Gastroesophageal sphincter (tissue), 4 donors: ENCODE results near the gene CACNB4. TPM values are rescaled to one million over a fixed set of nuclear protein-coding genes. Genes with fewer than 3 reads are reported as not detected.
"Not testable (repeated sequence)": the region's sequence is repeated elsewhere in the genome, so short reads cannot be mapped to it uniquely, and the experiment has no call there.

Experiments used
- ATAC-seq: fragments of 150-250 bp; one replicate; pipeline ENCODE4 v1.9.1; 2016; ENCODE audit warnings: mild to moderate bottlenecking, moderate library complexity
- H3K27ac ChIP-seq, 4 donors: fragments of 200-600 bp; sonication (generic) in 3 of 4; 1 replicate in 3 of 4; 2 replicates in 1 of 4; pipeline ENCODE4 v1.5.1; 2016 to 2019
- H3K27me3 ChIP-seq: fragments of 200-600 bp; sonication (generic); one replicate; pipeline ENCODE4 v1.5.1; 2019
- H3K36me3 ChIP-seq, 2 donors: fragments of 200-600 bp; sonication (generic); one replicate each; pipeline ENCODE4 v1.5.1; 2019; ENCODE audit warnings: control low read depth in 1 of 2
- H3K4me1 ChIP-seq, 3 donors: fragments of 200-600 bp; sonication (generic); 1 replicate in 2 of 3; 2 replicates in 1 of 3; pipeline ENCODE4 v1.5.1; 2016 to 2019; ENCODE audit warnings: control low read depth in 2 of 3
- H3K4me3 ChIP-seq, 2 donors: fragments of 200-600 bp; sonication (generic); one replicate each; pipeline ENCODE4 v1.5.1; 2019; ENCODE audit warnings: mild to moderate bottlenecking in 1 of 2, moderate library complexity in 1 of 2
- H3K9me3 ChIP-seq, 3 donors: fragments of 200-600 bp; sonication (generic); one replicate each; pipeline ENCODE4 v1.5.1; 2017 to 2019; ENCODE audit warnings: control low read depth in 2 of 3
- EP300 ChIP-seq: sonication (generic); formaldehyde crosslinking; IDR thresholded peaks from one replicate; pipeline ENCODE4 v1.6.1; 2017; ENCODE audit warnings: antibody characterized with exemption, mild to moderate bottlenecking
- POLR2A ChIP-seq, 2 donors: fragments of 450-650 bp; IDR thresholded peaks; one replicate each; pipeline ENCODE4 v1.6.1; 2017; ENCODE audit warnings: antibody characterized with exemption in 2 of 2, mild to moderate bottlenecking in 2 of 2, moderate library complexity in 1 of 2
- POLR2AphosphoS5 ChIP-seq: sonication (generic); formaldehyde crosslinking; IDR thresholded peaks from one replicate; pipeline ENCODE4 v1.6.1; 2017; ENCODE audit warnings: antibody characterized with exemption
- WGBS, 2 donors: methylation state at CpG; one replicate each; pipeline ENCODE4 v1.1.5; 2018; ENCODE audit warnings: low coverage in 1 of 2; 5-methylcytosine and 5-hydroxymethylcytosine counted together
- total RNA-seq, 4 donors: library from RNA; depleted of rRNA; stranded (reverse); fragments of >200 nt; gene quantifications; one replicate each; pipeline ENCODE4 v1.1.0, GENCODE V29; 2016
- TF ChIP-seq, protein P1 (sequence below), 4 experiments: fragments of 200-600 bp in 2 of 4; fragments of 450-650 bp in 2 of 4; sonication (generic) in 1 of 4; IDR thresholded peaks; one replicate each; pipeline ENCODE4 v1.5.1; 2017 to 2019; ENCODE audit warnings: antibody characterized with exemption in 4 of 4, mild to moderate bottlenecking in 2 of 4, moderate library complexity in 2 of 4

The CACNB4 gene
- total RNA-seq, 4 donors from 2014 or later: 1.4 to 5.4 (median 1.9) TPM

DNA sequence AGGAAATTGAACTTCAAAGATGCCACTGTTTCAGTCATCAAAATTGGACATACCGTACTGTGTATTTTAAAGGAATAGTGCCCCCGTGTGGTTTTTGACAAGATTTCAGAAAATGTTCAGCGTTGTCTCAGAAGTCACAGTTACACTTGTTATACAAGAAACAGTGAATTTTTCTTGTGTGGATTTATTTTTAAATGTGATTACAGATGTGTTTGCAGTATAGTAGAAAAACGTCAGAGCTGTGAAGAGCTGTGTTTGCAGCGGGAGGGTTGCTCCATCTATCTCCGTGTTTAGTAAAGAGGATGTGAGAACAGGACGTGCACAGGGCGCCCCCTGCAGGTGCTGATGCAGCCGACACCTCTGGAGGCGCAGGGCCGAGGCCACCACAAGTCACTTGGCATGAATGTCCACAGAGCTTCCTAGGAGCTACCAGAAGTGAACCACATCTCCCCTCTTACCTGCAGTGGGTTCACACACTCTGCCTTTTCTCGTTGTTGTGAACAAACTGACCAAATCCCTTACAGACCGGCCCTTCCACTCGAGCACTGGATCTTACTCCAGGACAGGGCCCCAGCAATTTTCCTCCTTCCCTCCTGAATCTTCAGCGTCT is 73.1 kb downstream of the CACNB4 start:
- peak overlapping the region in 1 of 2 donors; percentile 37 for H3K4me3 ChIP-seq
- no peaks in the 10 kb centered on the region for H3K4me1 ChIP-seq
- 9 to 29% methylated on average over 8 to 13 of the region's 15 CpGs for WGBS, 2 donors
- TF ChIP-seq POLR2AphosphoS5 (no peak), EP300 (no peak), POLR2A (IDR thresholded peaks at IDR 0.05) (no peak)
- TF ChIP-seq, protein P1, sequence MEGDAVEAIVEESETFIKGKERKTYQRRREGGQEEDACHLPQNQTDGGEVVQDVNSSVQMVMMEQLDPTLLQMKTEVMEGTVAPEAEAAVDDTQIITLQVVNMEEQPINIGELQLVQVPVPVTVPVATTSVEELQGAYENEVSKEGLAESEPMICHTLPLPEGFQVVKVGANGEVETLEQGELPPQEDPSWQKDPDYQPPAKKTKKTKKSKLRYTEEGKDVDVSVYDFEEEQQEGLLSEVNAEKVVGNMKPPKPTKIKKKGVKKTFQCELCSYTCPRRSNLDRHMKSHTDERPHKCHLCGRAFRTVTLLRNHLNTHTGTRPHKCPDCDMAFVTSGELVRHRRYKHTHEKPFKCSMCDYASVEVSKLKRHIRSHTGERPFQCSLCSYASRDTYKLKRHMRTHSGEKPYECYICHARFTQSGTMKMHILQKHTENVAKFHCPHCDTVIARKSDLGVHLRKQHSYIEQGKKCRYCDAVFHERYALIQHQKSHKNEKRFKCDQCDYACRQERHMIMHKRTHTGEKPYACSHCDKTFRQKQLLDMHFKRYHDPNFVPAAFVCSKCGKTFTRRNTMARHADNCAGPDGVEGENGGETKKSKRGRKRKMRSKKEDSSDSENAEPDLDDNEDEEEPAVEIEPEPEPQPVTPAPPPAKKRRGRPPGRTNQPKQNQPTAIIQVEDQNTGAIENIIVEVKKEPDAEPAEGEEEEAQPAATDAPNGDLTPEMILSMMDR (IDR thresholded peaks at IDR 0.05): peak; percentile 80 to 94 (median 86)
- H3K36me3 ChIP-seq: no peaks in the 10 kb centered on the region
- peak overlapping the region in 1 of 4 donors; percentile 19 for H3K27ac ChIP-seq
- ATAC-seq: peak; percentile 90
- H3K27me3 ChIP-seq: no peaks in the 10 kb centered on the region
- no peaks in the 10 kb centered on the region for H3K9me3 ChIP-seq

DNA sequence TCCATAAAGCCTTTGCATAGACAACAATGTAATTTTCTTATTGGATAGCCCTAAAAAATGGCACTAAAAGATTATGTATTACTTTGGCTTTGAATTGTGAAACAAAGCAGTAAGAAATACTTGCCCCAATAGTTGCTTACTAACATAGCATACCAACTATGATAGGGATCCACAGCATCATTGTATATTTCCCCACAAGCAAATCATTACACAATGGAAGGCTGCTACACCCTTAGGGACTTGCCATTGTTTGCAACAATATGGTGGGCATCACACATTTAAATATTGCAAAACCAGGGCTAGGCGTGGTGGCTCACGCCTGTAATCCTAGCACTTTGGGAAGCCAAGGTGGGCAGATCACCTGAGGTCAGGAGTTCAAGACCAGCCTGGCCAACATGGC is 74.4 kb downstream of the CACNB4 start:
- ATAC-seq: no peak
- TF ChIP-seq EP300: no peak
- no peak for TF ChIP-seq POLR2AphosphoS5
- H3K4me1 ChIP-seq: no peaks in the 10 kb centered on the region
- H3K27me3 ChIP-seq: no peaks in the 10 kb centered on the region
- H3K36me3 ChIP-seq: no peaks in the 10 kb centered on the region
- WGBS, 2 donors: no CpG with 5 or more reads among the region's 2 CpGs
- H3K4me3 ChIP-seq: no peak overlapping the region
- H3K27ac ChIP-seq: no peak overlapping the region
- H3K9me3 ChIP-seq: no peaks in the 10 kb centered on the region

DNA sequence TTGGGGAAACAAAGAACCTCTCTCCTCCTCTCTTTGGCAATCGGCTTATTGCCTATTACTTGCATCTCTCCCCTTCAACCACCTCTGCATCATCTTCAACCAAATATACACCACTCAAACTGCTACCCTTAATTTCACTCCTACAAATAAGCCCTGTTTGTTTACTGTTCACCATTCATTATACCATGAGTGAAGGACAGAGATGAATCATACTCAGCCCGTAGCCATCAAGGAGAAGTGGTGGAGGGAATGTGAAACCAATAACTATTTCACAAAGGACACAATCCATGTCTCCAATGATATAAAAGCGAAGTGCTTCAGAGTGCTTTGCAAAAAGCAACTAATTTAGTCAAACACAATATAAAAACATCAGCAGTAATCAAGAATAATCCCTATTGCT is 76.8 kb downstream of the CACNB4 start:
- Histone ChIP-seq H3K9me3 (no peaks in the 10 kb centered on the region), H3K4me1 (no peaks in the 10 kb centered on the region), H3K27ac (no peak overlapping the region), H3K36me3 (no peaks in the 10 kb centered on the region), H3K27me3 (no peaks in the 10 kb centered on the region), H3K4me3 (no peak overlapping the region)
- WGBS, 2 donors: 65 to 76% methylated on average over 3 of the region's 3 CpGs
- no peak for ATAC-seq
- no peak for TF ChIP-seq POLR2A (IDR thresholded peaks at IDR 0.05)
- TF ChIP-seq EP300: no peak
- TF ChIP-seq, protein P1 (IDR thresholded peaks at IDR 0.05): no peak
- no peak for TF ChIP-seq POLR2AphosphoS5

DNA sequence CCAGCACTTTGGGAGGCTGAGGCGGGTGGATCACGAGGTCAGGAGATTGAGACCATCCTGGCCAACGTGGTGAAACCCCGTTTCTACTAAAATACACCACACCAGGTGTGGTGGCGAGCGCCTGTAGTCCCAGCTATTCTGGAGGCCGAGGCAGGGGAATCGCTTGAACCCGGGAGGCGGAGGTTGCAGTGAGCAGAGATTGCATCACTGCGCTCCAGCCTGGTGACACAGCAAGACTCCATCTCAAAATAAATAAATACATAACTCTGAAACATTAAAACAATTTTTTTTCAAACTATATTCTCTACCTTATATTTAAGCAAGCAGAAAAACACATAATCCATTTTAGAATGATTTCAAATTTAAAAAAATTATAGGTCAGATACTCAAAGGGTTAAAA is 77.8 kb downstream of the CACNB4 start:
- not testable (repeated sequence) for ATAC-seq, H3K27ac ChIP-seq, H3K27me3 ChIP-seq, H3K9me3 ChIP-seq, H3K4me1 ChIP-seq, H3K36me3 ChIP-seq, H3K4me3 ChIP-seq
- whole genome bisulfite sequencing, 2 donors: 95 to 100% methylated on average over 1 to 7 of the region's 11 CpGs

DNA sequence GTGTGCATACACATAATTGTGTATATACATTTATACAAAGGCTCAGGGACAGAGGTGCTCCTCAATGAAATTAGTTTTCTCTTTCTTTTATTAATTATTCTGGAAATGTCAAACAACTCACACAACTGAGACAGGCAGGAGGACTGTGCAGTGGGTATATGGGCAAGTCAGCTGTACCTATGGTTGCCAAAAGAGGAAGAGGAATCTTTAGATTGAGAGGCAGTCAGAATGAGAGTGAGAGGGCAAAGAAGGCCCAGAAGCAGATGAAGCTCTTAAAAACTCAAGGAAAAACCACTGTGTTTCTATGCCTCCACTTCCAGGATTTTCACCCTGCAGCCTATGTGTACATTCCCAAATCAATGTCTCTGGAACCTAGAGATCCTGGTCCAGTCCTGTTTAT is 79.1 kb downstream of the CACNB4 start:
- H3K4me1 ChIP-seq: no peaks in the 10 kb centered on the region
- no peak overlapping the region for H3K27ac ChIP-seq
- no peak for ATAC-seq
- H3K4me3 ChIP-seq: no peak overlapping the region
- no peaks in the 10 kb centered on the region for H3K9me3 ChIP-seq
- H3K36me3 ChIP-seq: no peaks in the 10 kb centered on the region
- TF ChIP-seq POLR2A (IDR thresholded peaks at IDR 0.05) (no peak), POLR2AphosphoS5 (no peak), EP300 (no peak)
- TF ChIP-seq, protein P1 (IDR thresholded peaks at IDR 0.05): no peak
- no peaks in the 10 kb centered on the region for H3K27me3 ChIP-seq

DNA sequence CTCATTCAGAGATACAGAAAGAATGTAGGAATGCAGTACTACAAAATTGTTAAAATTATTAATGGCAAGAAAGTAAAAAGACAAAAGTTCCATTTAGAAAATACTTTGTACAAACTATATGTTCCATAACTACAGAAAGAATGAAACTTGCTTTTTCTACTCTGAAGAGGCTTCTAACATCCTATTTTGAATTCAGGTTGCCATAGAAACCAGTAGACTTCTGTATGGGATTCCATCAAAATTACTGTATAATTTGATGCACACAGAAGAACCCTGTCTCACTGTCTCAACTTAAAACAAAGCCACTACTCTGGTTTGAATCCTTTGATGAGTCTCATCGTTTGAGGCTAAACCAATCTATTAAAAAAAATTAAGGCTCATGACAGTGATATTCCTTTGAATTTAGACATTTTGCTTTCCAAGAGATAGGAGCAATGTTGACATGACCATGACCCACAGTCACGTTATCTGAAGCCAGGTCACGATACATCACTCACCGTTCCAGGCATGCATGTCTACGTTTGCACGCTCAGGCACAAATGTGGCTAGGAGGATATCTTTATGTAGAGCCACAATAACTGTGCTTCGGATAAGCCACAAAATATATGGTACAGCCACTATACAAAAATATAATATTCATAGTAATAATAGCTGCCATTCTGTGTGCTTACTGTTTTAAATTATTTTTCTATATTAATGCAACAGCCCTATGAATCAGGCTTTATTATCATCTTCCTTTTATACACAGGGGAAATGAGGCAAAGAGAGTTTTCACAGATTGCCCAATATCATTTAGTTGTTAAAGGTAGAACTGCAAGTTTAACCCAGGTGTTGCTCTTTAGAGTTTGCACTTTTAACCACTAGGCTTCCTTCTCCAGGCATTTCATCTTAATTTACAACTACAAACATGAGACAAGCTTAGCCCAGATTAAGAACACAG is 82.4 kb downstream of the CACNB4 start:
- no peaks in the 10 kb centered on the region for H3K27me3 ChIP-seq
- H3K27ac ChIP-seq: no peak overlapping the region
- no peak overlapping the region for H3K4me3 ChIP-seq
- ATAC-seq: no peak
- no peaks in the 10 kb centered on the region for H3K9me3 ChIP-seq
- H3K36me3 ChIP-seq: no peaks in the 10 kb centered on the region
- WGBS, 2 donors: 66 to 75% methylated on average over 7 of the region's 7 CpGs
- H3K4me1 ChIP-seq: no peaks in the 10 kb centered on the region
- TF ChIP-seq, protein P1 (IDR thresholded peaks at IDR 0.05): no peak
- no peak for TF ChIP-seq POLR2A (IDR thresholded peaks at IDR 0.05)
- TF ChIP-seq POLR2AphosphoS5: no peak
- TF ChIP-seq EP300: no peak
